Endothelial cell of umbilical vein (primary cell): Measurements from ENCODE around the gene KRT74. TPM values are rescaled to one million over a fixed set of nuclear protein-coding genes. Genes with fewer than 3 reads are reported as not detected.

ENCODE experiments used
- BruUV-seq: library from RNA; stranded (reverse); fragments of 400-500 nt; replicated peaks from 2 replicates; lab custom pipeline; 2021; lab: Mats Ljungman, UMichigan
- CTCF ChIA-PET: fragments of 300-600, 350-600 bp; sonication (Branson Sonifier 250); formaldehyde crosslinking; loops from one replicate; lab custom pipeline; 2021; ENCODE audit warnings: antibody characterized with exemption, inconsistent platforms; lab: Charles Lee
- POLR2A ChIA-PET: fragments of 300-600, 350-600 bp; sonication (Branson Sonifier 250); formaldehyde crosslinking; loops from one replicate; lab custom pipeline; 2021; ENCODE audit warnings: antibody characterized with exemption, inconsistent platforms; lab: Charles Lee
- DNase-seq: peaks from one replicate; pipeline ENCODE4 v3.0.0-alpha.2; 2011; ENCODE audit warnings: low read depth, low spot score
- FAIRE-seq: peaks from 2 replicates; lab custom pipeline; 2011; peaks lifted over from hg19 to GRCh38; lab: Jason Lieb, UNC
- H2AFZ ChIP-seq: 2 replicates; pipeline ENCODE4 v1.6.0; 2012; ENCODE audit warnings: low read depth, low read length, control low read depth, inconsistent platforms
- H3K27ac ChIP-seq: 2 replicates; pipeline ENCODE4 v1.5.1; 2011; ENCODE audit warnings: low read depth, mild to moderate bottlenecking, control low read depth, low read length, moderate library complexity; ENCODE audit not compliant: insufficient read depth
- H3K27me3 ChIP-seq, 2 experiments: 2 replicates each; pipeline versions ENCODE4 v1.6.0 to v1.6.1; 2011; ENCODE audit warnings: low read length in 2 of 2, mixed read lengths in 1 of 2; ENCODE audit not compliant: control insufficient read depth in 2 of 2, insufficient read depth in 2 of 2
- H3K36me3 ChIP-seq, 2 experiments: 2 replicates in 1 of 2; 3 replicates in 1 of 2; pipeline ENCODE4 v1.5.1; 2011; ENCODE audit warnings: low read length in 2 of 2, mild to moderate bottlenecking in 1 of 2, moderate library complexity in 1 of 2; ENCODE audit not compliant: control insufficient read depth in 2 of 2, insufficient read depth in 2 of 2; ENCODE audit errors: extremely low read depth in 1 of 2
- H3K4me1 ChIP-seq: 3 replicates; pipeline ENCODE4 v1.5.1; 2011; ENCODE audit warnings: mild to moderate bottlenecking, low read length; ENCODE audit not compliant: control insufficient read depth, insufficient read depth; ENCODE audit errors: extremely low read depth
- H3K4me2 ChIP-seq: 2 replicates; pipeline ENCODE4 v1.6.1; 2011; ENCODE audit warnings: low read length, control low read depth, mixed read lengths; ENCODE audit not compliant: insufficient read depth
- H3K4me3 ChIP-seq, 3 experiments: fragments of 200-600 bp in 1 of 3; sonication (generic), shearing (Covaris generic) in 1 of 3; replicated peaks in 1 of 3; 2 replicates each; pipeline ENCODE4 v1.5.1; 2011 to 2016; ENCODE audit warnings: control low read depth in 3 of 3, low read length in 3 of 3, mild to moderate bottlenecking in 2 of 3, inconsistent platforms in 1 of 3, low read depth in 1 of 3, moderate library complexity in 1 of 3; ENCODE audit not compliant: insufficient read depth in 1 of 3
- H3K79me2 ChIP-seq: 2 replicates; pipeline ENCODE4 v1.6.0; 2012; ENCODE audit warnings: low read length, inconsistent platforms; ENCODE audit not compliant: control insufficient read depth, insufficient read depth
- H3K9ac ChIP-seq: replicated peaks from 2 replicates; pipeline ENCODE3; 2011; ENCODE audit warnings: low read length, control low read depth; ENCODE audit not compliant: insufficient read depth; ENCODE audit errors: extremely low read depth
- H3K9me1 ChIP-seq: replicated peaks from 3 replicates; pipeline ENCODE4 v1.6.0; 2011; ENCODE audit warnings: mild to moderate bottlenecking, low read length; ENCODE audit not compliant: control insufficient read depth, insufficient read depth; ENCODE audit errors: extremely low read depth
- H3K9me3 ChIP-seq: replicated peaks from 2 replicates; pipeline ENCODE4 v1.5.1; 2012; ENCODE audit warnings: low read length, inconsistent platforms; ENCODE audit not compliant: control insufficient read depth, insufficient read depth
- H4K20me1 ChIP-seq: replicated peaks from 2 replicates; pipeline ENCODE3; 2011; ENCODE audit warnings: mild to moderate bottlenecking, low read length; ENCODE audit not compliant: control insufficient read depth, insufficient read depth; ENCODE audit errors: extremely low read depth
- CTCF ChIP-seq, 2 donors: IDR thresholded peaks; 1 replicate in 1 of 2; 2 replicates in 1 of 2; pipeline ENCODE4 v1.5.1; 2011; ENCODE audit warnings: low read length in 2 of 2, mild to moderate bottlenecking in 2 of 2, moderate library complexity in 2 of 2, control low read depth in 1 of 2, inconsistent platforms in 1 of 2, low read depth in 1 of 2; ENCODE audit not compliant: insufficient read depth in 1 of 2; ENCODE audit errors: extremely low read depth in 1 of 2
- EZH2 ChIP-seq: IDR thresholded peaks from 2 replicates; pipeline ENCODE4 v1.6.1; 2012; ENCODE audit warnings: borderline replicate concordance, low read depth, mild to moderate bottlenecking, moderate library complexity, low read length, inconsistent platforms; ENCODE audit not compliant: severe bottlenecking
- FOS ChIP-seq: IDR thresholded peaks from 2 replicates; pipeline ENCODE4 v1.6.1; 2011; ENCODE audit warnings: mild to moderate bottlenecking, low read length, moderate library complexity, borderline replicate concordance; ENCODE audit not compliant: insufficient read depth
- JUN ChIP-seq: IDR thresholded peaks from 2 replicates; pipeline ENCODE4 v1.6.1; 2011; ENCODE audit warnings: borderline replicate concordance, low read depth; ENCODE audit not compliant: insufficient read length, insufficient read depth
- MAX ChIP-seq: IDR thresholded peaks from 2 replicates; pipeline ENCODE4 v1.6.1; 2011; ENCODE audit not compliant: insufficient read depth, insufficient read length
- MYC ChIP-seq: IDR thresholded peaks from one replicate; pipeline ENCODE4 v1.6.1; 2011; ENCODE audit warnings: mild to moderate bottlenecking, low read depth, low read length
- POLR2AphosphoS5 ChIP-seq: IDR thresholded peaks from 2 replicates; pipeline ENCODE4 v1.6.1; 2012; ENCODE audit warnings: low read depth, mild to moderate bottlenecking, control low read depth, low read length, moderate library complexity; ENCODE audit not compliant: insufficient read depth
- dilution Hi-C: fragments of 300-500 bp; cut with MboI; formaldehyde crosslinking; loops from one replicate; pipeline ENCODE4 v1.15.0; 2019; ENCODE audit warnings: low sequenced_read_pairs; ENCODE audit not compliant: extremely low pct_ligation_motif_present
- intact Hi-C: fragments of 100-400 bp; cut with micrococcal nuclease; formaldehyde crosslinking; loops from one replicate; pipeline ENCODE4 v1.10.0; 2022
- polyA plus RNA-seq, 4 experiments: library from polyadenylated mRNA; depleted of rRNA in 3 of 4; stranded (reverse) in 3 of 4; unstranded in 1 of 4; fragments of >200 nt; gene quantifications; 2 replicates each; pipeline versions ENCODE4 v1.2.1 to v1.2.3, GENCODE V29; 2011 to 2012; ENCODE audit warnings: missing spikeins in 1 of 4
- total RNA-seq: library from RNA; stranded (reverse); gene quantifications from 2 replicates; pipeline ENCODE4 v1.2.3, GENCODE V29; 2021

KRT74 gene
- total and polyA plus RNA-seq, 2 donors (not counting 3 experiments of a cell fraction or from before 2014, with no cell fraction given) = not detected

- ChIA-PET POLR2A (no interaction called here), CTCF (interaction anchor here (0.5 kb wide), 1 partner anchor 470 kb away, joined by 3 read pairs; no protein-coding TSS in a partner anchor)
- FAIRE-seq (no peak), DNase-seq (no peak)
- TF ChIP-seq EZH2 (no peak), FOS (no peak), CTCF (IDR thresholded peaks at IDR 0.05; ENCODE audit: extremely low read depth in 1 of 2, insufficient read depth in 1 of 2, low read depth in 1 of 2, low read length in 2 of 2) (no peak), POLR2AphosphoS5 (no peak), MYC (no peak), JUN (no peak), MAX (no peak)
- Histone ChIP-seq H3K4me1 (no peaks in the 10 kb centered on the region), H3K36me3 (no peaks in the 10 kb centered on the region), H3K27ac (no peak overlapping the region), H3K4me3 (no peak overlapping the region), H3K4me2 (no peak overlapping the region), H2AFZ (no peak overlapping the region), H3K9me1 (no peaks in the 10 kb centered on the region), H3K27me3 (peaks cover 1 to 3% of the 10 kb centered on the region in 2 experiments), H3K79me2 (no peaks in the 10 kb centered on the region), H3K9me3 (no peaks in the 10 kb centered on the region), H4K20me1 (no peaks in the 10 kb centered on the region), H3K9ac (no peak overlapping the region)
- dilution Hi-C loops = no loop called here
- intact Hi-C loops = no loop called here
- BruUV-seq = no TSS peak
Measured at GRCh38 chr12:52617403-52617785, 43.8 kb upstream of the KRT74 start.
